Testis (tissue), 2 donors: Measurements from ENCODE around the gene AMACR.

Experiments
- CTCF ChIP-seq, 3 experiments: fragments of 450-650 bp in 2 of 3; fragments of 200-600 bp in 1 of 3; sonication (generic) in 1 of 3; IDR thresholded peaks; one replicate each; pipeline ENCODE4 v1.5.1; 2016 to 2019; ENCODE audit warnings: antibody characterized with exemption in 3 of 3, mild to moderate bottlenecking in 2 of 3, moderate library complexity in 1 of 3
- POLR2A ChIP-seq: fragments of 450-650 bp; IDR thresholded peaks from one replicate; pipeline ENCODE4 v1.6.1; 2017; ENCODE audit warnings: antibody characterized with exemption, mild to moderate bottlenecking, moderate library complexity

GRCh38 chr5:33957577-33958150 is 50.2 kb downstream of the AMACR start:
- no peak for TF ChIP-seq POLR2A
- no peak for TF ChIP-seq CTCF (IDR thresholded peaks at IDR 0.05)
